HFFc6 (cell line): ENCODE results near the gene BNIP3. TPM values are rescaled to one million over a fixed set of nuclear protein-coding genes. Genes with fewer than 3 reads are reported as not detected.

ENCODE experiments used
- DNase-seq: peaks from one replicate; pipeline ENCODE4 v3.0.0-alpha.2; 2018
- H3K27ac Mint-ChIP-seq: 2 replicates; pipeline ENCODE4 v1.8.0; 2020; ENCODE audit warnings: mild to moderate bottlenecking, mixed read lengths
- H3K27me3 Mint-ChIP-seq: 2 replicates; pipeline ENCODE4 v1.8.0; 2021; ENCODE audit warnings: mild to moderate bottlenecking, moderate library complexity, mixed read lengths; ENCODE audit not compliant: insufficient read depth
- H3K36me3 Mint-ChIP-seq: 2 replicates; pipeline ENCODE4 v1.8.0; 2021; ENCODE audit warnings: low read depth, mixed read lengths
- H3K4me1 Mint-ChIP-seq: 2 replicates; pipeline ENCODE4 v1.8.0; 2020; ENCODE audit warnings: low read depth, mixed read lengths
- H3K4me3 Mint-ChIP-seq: 2 replicates; pipeline ENCODE4 v1.8.0; 2020; ENCODE audit warnings: mild to moderate bottlenecking, moderate library complexity, mixed read lengths
- H3K9me3 Mint-ChIP-seq: 2 replicates; pipeline ENCODE4 v1.8.0; 2020; ENCODE audit warnings: mild to moderate bottlenecking, mixed read lengths
- total RNA-seq, 6 experiments: library from RNA; stranded (reverse); fragmentation: NEBNext Ultra II Directional; extraction: Animal tissue kit (Norgen Biotek cat#: 25700); gene quantifications; 2 replicates in 1 of 6; 3 replicates in 5 of 6; pipeline ENCODE4 v1.2.3, GENCODE V29; 2021
- TF ChIP-seq, protein P1 (sequence below): fragments of 200-600 bp; sonication (generic); IDR thresholded peaks from 2 replicates; pipeline ENCODE4 v1.5.0; 2021; ENCODE audit warnings: antibody characterized with exemption, mild to moderate bottlenecking

BNIP3 gene
- total RNA-seq, 6 experiments from 2014 or later: 71.0 to 107 (median 78.3) TPM

DNA sequence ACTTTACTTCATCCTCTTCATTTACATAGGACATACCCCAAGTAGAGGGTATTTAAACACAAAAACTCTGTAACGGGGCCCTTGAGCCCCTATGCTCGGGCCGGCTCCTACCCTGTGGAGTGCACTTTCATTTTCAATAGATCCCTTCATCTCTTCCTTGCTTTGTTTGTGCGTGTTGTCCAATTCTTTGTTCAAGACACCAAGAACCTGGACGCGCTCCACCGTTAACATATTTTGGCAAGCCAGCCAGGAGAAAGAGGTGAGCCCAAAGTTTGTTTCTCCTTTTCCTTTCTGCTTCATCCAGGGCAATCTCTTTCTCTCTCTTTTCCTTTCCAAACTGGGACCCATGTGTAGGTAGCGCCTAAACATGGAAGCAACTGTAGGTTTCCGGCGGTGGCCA lies 26.0 kb upstream of the BNIP3 start:
- DNase-seq: no peak
- TF ChIP-seq, protein P1, sequence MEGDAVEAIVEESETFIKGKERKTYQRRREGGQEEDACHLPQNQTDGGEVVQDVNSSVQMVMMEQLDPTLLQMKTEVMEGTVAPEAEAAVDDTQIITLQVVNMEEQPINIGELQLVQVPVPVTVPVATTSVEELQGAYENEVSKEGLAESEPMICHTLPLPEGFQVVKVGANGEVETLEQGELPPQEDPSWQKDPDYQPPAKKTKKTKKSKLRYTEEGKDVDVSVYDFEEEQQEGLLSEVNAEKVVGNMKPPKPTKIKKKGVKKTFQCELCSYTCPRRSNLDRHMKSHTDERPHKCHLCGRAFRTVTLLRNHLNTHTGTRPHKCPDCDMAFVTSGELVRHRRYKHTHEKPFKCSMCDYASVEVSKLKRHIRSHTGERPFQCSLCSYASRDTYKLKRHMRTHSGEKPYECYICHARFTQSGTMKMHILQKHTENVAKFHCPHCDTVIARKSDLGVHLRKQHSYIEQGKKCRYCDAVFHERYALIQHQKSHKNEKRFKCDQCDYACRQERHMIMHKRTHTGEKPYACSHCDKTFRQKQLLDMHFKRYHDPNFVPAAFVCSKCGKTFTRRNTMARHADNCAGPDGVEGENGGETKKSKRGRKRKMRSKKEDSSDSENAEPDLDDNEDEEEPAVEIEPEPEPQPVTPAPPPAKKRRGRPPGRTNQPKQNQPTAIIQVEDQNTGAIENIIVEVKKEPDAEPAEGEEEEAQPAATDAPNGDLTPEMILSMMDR: no peak
- Mint-ChIP-seq H3K4me3 (no peak overlapping the region), H3K9me3 (peaks cover 9% of the 10 kb centered on the region), H3K27me3 (peaks cover 48% of the 10 kb centered on the region), H3K27ac (no peak overlapping the region), H3K4me1 (0 out of 2 replicates have a peak, but pooled peaks cover 6% of the 10 kb centered on the region), H3K36me3 (no peaks in the 10 kb centered on the region; the same call in 1 of the 2 replicates)

DNA sequence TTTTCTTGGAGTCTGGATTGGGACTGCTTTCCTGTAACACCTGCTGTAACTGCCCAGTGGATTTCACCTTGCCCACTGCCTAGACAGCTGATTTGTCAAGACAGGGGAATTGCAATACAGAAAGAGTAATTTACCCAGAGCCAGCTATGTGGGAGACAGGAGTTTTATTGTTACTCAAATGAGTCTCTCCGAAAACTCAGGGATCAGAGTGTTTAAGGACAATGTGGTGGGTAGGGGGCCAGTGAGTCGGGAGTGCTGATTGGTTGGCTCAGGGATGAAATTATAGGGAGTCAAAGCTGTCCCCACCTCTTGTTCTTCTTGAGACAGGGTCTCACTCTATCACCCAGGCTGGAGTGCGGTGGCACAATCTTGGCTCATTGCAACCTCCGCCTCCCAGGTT lies 25.2 kb upstream of the BNIP3 start:
- peaks cover 9% of the 10 kb centered on the region for H3K9me3 Mint-ChIP-seq
- TF ChIP-seq, protein P1: no peak
- H3K36me3 Mint-ChIP-seq: no peaks in the 10 kb centered on the region; the same call in 1 of the 2 replicates

DNA sequence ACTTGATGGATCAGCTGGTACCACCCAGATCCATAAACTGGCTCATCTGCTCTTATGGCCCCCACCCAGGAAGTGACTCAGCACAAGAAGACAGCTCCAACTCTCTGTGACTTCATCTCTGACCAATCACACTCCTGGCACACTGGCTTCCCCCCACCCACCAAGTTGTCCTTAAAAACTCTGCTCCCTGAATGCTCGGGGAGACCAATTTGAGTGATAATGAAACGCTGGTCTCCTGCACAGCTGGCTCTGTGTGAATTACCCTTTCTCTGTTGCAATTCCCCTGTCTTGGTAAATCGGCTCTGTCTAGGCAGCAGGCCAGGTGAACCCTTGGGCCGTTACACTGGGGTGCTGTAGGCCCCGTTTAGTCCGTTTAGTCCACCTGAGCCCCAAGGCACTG lies 23.4 kb upstream of the BNIP3 start:
- TF ChIP-seq, protein P1: no peak
- Mint-ChIP-seq H3K4me3 (no peak overlapping the region), H3K36me3 (no peaks in the 10 kb centered on the region; the same call in 1 of the 2 replicates), H3K9me3 (peaks cover 9% of the 10 kb centered on the region), H3K4me1 (peaks cover 14% of the 10 kb centered on the region; the same call in 1 of the 2 replicates), H3K27ac (no peak overlapping the region), H3K27me3 (peaks cover 45% of the 10 kb centered on the region)
- DNase-seq: no peak

More for the DNA sequence above, 25.2 kb upstream of the BNIP3 start:
- Mint-ChIP-seq H3K27me3 (peaks cover 54% of the 10 kb centered on the region), H3K4me3 (no peak overlapping the region), H3K27ac (no peak overlapping the region), H3K4me1 (0 out of 2 replicates have a peak, but pooled peaks cover 6% of the 10 kb centered on the region)
- no peak for DNase-seq

DNA sequence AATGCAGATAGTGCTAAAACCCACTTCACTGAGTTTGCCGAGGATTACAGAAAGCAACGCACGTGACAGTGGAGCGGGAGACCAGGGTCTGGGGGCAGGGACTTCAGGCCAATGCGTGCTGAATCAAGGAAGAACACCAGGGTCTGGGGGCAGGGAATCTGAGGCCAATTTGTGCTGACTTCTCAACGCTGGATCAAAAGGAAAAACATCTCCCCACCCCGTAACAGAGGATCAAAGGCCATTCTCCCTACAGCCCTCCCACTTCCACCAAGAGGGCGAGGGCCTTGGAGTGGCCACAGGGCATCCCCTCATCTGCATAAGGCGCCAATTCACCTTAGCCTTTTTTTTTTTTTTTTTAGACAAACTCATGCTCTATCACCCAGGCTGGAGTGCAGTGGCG lies 22.3 kb upstream of the BNIP3 start:
- no peaks in the 10 kb centered on the region; the same call in 1 of the 2 replicates for H3K36me3 Mint-ChIP-seq

DNA sequence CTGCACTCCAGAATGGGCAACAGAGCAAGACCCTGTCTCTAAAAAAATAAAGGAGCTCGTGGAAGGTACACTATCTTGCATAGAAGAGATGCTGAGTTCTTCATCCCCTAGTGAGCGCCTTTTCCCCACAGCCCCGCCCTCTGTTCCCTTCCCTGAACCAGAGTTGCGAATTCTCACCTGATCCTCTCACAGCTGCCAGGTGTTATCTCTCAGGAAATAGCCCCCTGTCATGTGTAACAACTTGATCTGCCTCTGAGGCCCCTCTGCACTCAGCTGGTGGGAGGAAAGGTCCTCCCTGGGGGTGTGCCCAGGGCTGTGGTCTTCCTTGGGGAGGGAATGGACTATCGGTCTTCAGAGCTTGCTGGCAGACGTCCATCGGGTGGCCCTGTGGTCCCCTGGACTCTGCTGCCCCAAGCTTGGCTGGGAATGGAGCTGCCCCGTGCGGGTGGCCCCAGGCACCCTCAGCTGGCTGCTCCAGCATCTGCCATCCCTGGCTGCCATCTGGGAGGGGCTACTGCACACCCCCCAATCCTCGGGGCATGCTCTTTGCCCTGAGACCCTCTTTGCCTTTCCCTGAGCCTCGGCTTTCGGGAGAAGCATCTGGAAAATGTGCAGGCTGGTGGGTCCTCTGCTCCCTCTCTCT lies 21.7 kb upstream of the BNIP3 start:
- Mint-ChIP-seq H3K9me3 (peaks cover 9% of the 10 kb centered on the region), H3K4me1 (peaks cover 15% of the 10 kb centered on the region), H3K36me3 (no peaks in the 10 kb centered on the region; the same call in 1 of the 2 replicates), H3K4me3 (no peak overlapping the region), H3K27me3 (peaks cover 29% of the 10 kb centered on the region), H3K27ac (no peak overlapping the region)
- DNase-seq: no peak
- TF ChIP-seq, protein P1: no peak

More for the DNA sequence above, 22.3 kb upstream of the BNIP3 start:
- Mint-ChIP-seq H3K27ac (no peak overlapping the region), H3K9me3 (peaks cover 9% of the 10 kb centered on the region), H3K4me1 (peaks cover 14% of the 10 kb centered on the region; the same call in 1 of the 2 replicates), H3K4me3 (no peak overlapping the region), H3K27me3 (peaks cover 35% of the 10 kb centered on the region)
- TF ChIP-seq, protein P1: no peak
- no peak for DNase-seq
